SK-N-SH treated with all-trans-retinoic acid at 6 μM for 48 hours (cell line): ENCODE results near the gene CSNK2B.

ENCODE experiments used
- ARNTL ChIP-seq: fragments of 450-650 bp; formaldehyde crosslinking; IDR thresholded peaks from 2 replicates; pipeline ENCODE4 v1.5.0; 2020; ENCODE audit warnings: low read depth, mild to moderate bottlenecking, moderate library complexity, borderline replicate concordance
- BACH2 ChIP-seq: fragments of 250-450 bp; sonication (Bioruptor Pico); IDR thresholded peaks from 2 replicates; pipeline ENCODE4 v1.9.0; 2021; ENCODE audit warnings: mild to moderate bottlenecking, borderline replicate concordance
- CREB5 ChIP-seq: fragments of 250-450 bp; sonication (Bioruptor Pico); IDR thresholded peaks from 2 replicates; pipeline ENCODE4 v1.5.1; 2020; ENCODE audit warnings: low read depth, mild to moderate bottlenecking, moderate library complexity
- CSDC2 ChIP-seq: fragments of 250-450 bp; sonication (Bioruptor Pico); IDR thresholded peaks from 2 replicates; pipeline ENCODE4 v1.5.0; 2020; ENCODE audit warnings: mild to moderate bottlenecking, moderate library complexity
- GLIS3 ChIP-seq: fragments of 250-450 bp; sonication (Bioruptor Pico); IDR thresholded peaks from 2 replicates; pipeline ENCODE4 v1.5.0; 2020; ENCODE audit warnings: mild to moderate bottlenecking, moderate library complexity
- OSR1 ChIP-seq: fragments of 250-450 bp; sonication (Bioruptor Pico); IDR thresholded peaks from 2 replicates; pipeline ENCODE4 v1.8.0; 2022; ENCODE audit warnings: moderate library complexity, mild to moderate bottlenecking, inconsistent platforms
- PPARA ChIP-seq: fragments of 250-450 bp; sonication (Bioruptor Pico); IDR thresholded peaks from 2 replicates; pipeline ENCODE4 v1.5.0; 2020; ENCODE audit warnings: mild to moderate bottlenecking, borderline replicate concordance
- RARB ChIP-seq: fragments of 250-450 bp; sonication (Bioruptor Pico); IDR thresholded peaks from 2 replicates; pipeline ENCODE4 v1.8.0; 2021; ENCODE audit warnings: mild to moderate bottlenecking, moderate library complexity
- TCF4 ChIP-seq: fragments of 250-450 bp; sonication (Bioruptor Pico); IDR thresholded peaks from 2 replicates; pipeline ENCODE4 v1.8.0; 2021; ENCODE audit warnings: mild to moderate bottlenecking, moderate library complexity, borderline replicate concordance
- TOX ChIP-seq: fragments of 250-450 bp; sonication (Bioruptor Pico); IDR thresholded peaks from 2 replicates; pipeline ENCODE4 v1.8.0; 2021; ENCODE audit warnings: mild to moderate bottlenecking, moderate library complexity, borderline replicate concordance
- ZC3H10 ChIP-seq: fragments of 250-450 bp; sonication (Bioruptor Pico); IDR thresholded peaks from 2 replicates; pipeline ENCODE4 v1.5.1; 2021; ENCODE audit warnings: mild to moderate bottlenecking, moderate library complexity
- ZNF565 ChIP-seq: fragments of 450-650 bp; formaldehyde crosslinking; conservative IDR thresholded peaks from 2 replicates; pipeline ENCODE4 v1.5.0; 2020; ENCODE audit warnings: low read depth, mild to moderate bottlenecking, moderate library complexity
- ZNF70 ChIP-seq: fragments of 450-650 bp; formaldehyde crosslinking; IDR thresholded peaks from 2 replicates; pipeline ENCODE4 v1.5.0; 2020; ENCODE audit warnings: mild to moderate bottlenecking, moderate library complexity
- TF ChIP-seq, protein P1 (sequence below): fragments of 250-450 bp; sonication (Bioruptor Pico); IDR thresholded peaks from 2 replicates; pipeline ENCODE4 v1.8.0; 2020; ENCODE audit warnings: mild to moderate bottlenecking, moderate library complexity, borderline replicate concordance

DNA sequence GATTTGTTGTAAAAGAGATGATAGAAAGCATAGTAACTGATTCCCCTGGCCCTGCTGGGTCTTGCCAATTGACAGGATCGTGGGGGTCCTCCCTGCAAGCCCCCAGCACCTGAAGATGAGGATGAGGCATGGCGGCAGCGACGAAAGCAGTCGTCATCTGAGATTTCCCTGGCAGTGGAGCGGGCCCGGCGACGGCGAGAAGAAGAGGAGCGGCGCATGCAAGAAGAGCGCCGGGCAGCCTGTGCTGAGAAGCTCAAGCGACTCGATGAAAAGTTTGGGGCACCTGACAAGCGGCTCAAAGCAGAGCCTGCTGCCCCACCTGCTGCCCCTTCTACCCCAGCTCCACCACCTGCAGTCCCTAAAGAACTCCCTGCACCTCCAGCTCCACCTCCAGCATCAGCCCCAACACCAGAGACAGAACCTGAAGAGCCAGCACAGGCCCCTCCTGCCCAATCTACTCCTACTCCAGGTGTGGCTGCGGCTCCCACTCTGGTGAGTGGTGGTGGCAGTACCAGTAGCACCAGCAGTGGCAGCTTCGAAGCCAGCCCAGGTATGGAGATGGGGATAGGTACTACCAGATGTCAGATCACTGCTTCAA is 38.1 kb upstream of the CSNK2B start:
- TF ChIP-seq TOX (no peak), RARB (CRISPR knock-in tag) (no peak), CREB5 (CRISPR knock-in tag) (no peak), ARNTL (CRISPR knock-in tag) (no peak), GLIS3 (no peak), CSDC2 (CRISPR knock-in tag) (no peak), PPARA (CRISPR knock-in tag) (no peak), ZNF70 (CRISPR knock-in tag) (no peak), ZC3H10 (CRISPR knock-in tag) (no peak), BACH2 (CRISPR knock-in tag) (no peak), OSR1 (no peak), ZNF565 (CRISPR knock-in tag) (no peak), TCF4 (CRISPR knock-in tag) (no peak)
- TF ChIP-seq, protein P1, sequence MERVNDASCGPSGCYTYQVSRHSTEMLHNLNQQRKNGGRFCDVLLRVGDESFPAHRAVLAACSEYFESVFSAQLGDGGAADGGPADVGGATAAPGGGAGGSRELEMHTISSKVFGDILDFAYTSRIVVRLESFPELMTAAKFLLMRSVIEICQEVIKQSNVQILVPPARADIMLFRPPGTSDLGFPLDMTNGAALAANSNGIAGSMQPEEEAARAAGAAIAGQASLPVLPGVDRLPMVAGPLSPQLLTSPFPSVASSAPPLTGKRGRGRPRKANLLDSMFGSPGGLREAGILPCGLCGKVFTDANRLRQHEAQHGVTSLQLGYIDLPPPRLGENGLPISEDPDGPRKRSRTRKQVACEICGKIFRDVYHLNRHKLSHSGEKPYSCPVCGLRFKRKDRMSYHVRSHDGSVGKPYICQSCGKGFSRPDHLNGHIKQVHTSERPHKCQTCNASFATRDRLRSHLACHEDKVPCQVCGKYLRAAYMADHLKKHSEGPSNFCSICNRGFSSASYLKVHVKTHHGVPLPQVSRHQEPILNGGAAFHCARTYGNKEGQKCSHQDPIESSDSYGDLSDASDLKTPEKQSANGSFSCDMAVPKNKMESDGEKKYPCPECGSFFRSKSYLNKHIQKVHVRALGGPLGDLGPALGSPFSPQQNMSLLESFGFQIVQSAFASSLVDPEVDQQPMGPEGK (CRISPR knock-in tag) = no peak
